IMR-90 (cell line): ENCODE results near the gene NRP2. TPM values are rescaled to one million over a fixed set of nuclear protein-coding genes. Genes with fewer than 3 reads are reported as not detected.

ENCODE experiments used
- ATAC-seq: fragments of 200-7000 bp; cut with Tn5 transposase; 2 replicates; pipeline ENCODE4 v1.9.1; 2020; ENCODE audit warnings: low read depth, mild to moderate bottlenecking, moderate library complexity
- BruUV-seq: library from RNA; stranded (reverse); fragments of 400-500 nt; replicated peaks from 2 replicates; lab custom pipeline; 2021; lab: Mats Ljungman, UMichigan
- CTCF ChIA-PET: fragments of 300-600 bp; formaldehyde crosslinking; extraction: SDS; loops from one replicate; lab custom pipeline; 2021; ENCODE audit warnings: antibody characterized with exemption; lab: Yijun Ruan, JAX
- POLR2A ChIA-PET: fragments of 300-600 bp; sonication (Branson Sonifier 250); formaldehyde crosslinking; loops from one replicate; lab custom pipeline; 2022; ENCODE audit warnings: antibody characterized with exemption; ENCODE audit not compliant: unreplicated experiment; lab: Charles Lee
- DNase-seq: peaks from one replicate; pipeline ENCODE4 v3.0.0; 2013
- H2AFZ ChIP-seq: replicated peaks from 2 replicates; pipeline ENCODE3; 2013; ENCODE audit warnings: low read length, mild to moderate bottlenecking; ENCODE audit not compliant: poor library complexity
- H2AK5ac ChIP-seq: 2 replicates; pipeline ENCODE4 v1.6.1; 2013; ENCODE audit warnings: low read depth, low read length, inconsistent platforms
- H2AK9ac ChIP-seq: replicated peaks from 2 replicates; pipeline ENCODE3; 2013; ENCODE audit warnings: mild to moderate bottlenecking, low read depth, low read length, moderate library complexity; ENCODE audit not compliant: poor library complexity
- H2BK120ac ChIP-seq: 2 replicates; pipeline ENCODE4 v1.6.1; 2013; ENCODE audit warnings: low read depth, low read length, inconsistent platforms
- H2BK15ac ChIP-seq: 3 replicates; pipeline ENCODE4 v1.6.1; 2013; ENCODE audit warnings: low read depth, low read length, inconsistent platforms
- H2BK20ac ChIP-seq: 2 replicates; pipeline ENCODE4 v1.6.1; 2013; ENCODE audit warnings: low read depth, mild to moderate bottlenecking, inconsistent platforms, low read length, moderate library complexity
- H2BK5ac ChIP-seq: 2 replicates; pipeline ENCODE4 v1.6.1; 2013; ENCODE audit warnings: mild to moderate bottlenecking, low read depth, low read length, inconsistent platforms; ENCODE audit not compliant: poor library complexity, severe bottlenecking
- H3K14ac ChIP-seq: replicated peaks from 2 replicates; pipeline ENCODE4 v1.6.1; 2013; ENCODE audit warnings: low read depth, low read length, inconsistent platforms
- H3K18ac ChIP-seq: 2 replicates; pipeline ENCODE4 v1.6.1; 2013; ENCODE audit warnings: low read depth, low read length, control low read depth
- H3K23ac ChIP-seq: 2 replicates; pipeline ENCODE4 v1.6.1; 2013; ENCODE audit warnings: low read depth, low read length, inconsistent platforms
- H3K27ac ChIP-seq: 2 replicates; pipeline ENCODE4 v1.5.1; 2013; ENCODE audit warnings: mild to moderate bottlenecking, control low read depth, low read length; ENCODE audit not compliant: insufficient read depth
- H3K27me3 ChIP-seq: 2 replicates; pipeline ENCODE4 v1.6.1; 2013; ENCODE audit warnings: low read length; ENCODE audit not compliant: control insufficient read depth, insufficient read depth
- H3K36me3 ChIP-seq: 2 replicates; pipeline ENCODE4 v1.6.1; 2013; ENCODE audit warnings: low read length, mixed read lengths; ENCODE audit not compliant: control insufficient read depth, insufficient read depth
- H3K4ac ChIP-seq: 2 replicates; pipeline ENCODE4 v1.6.1; 2013; ENCODE audit warnings: low read depth, low read length, inconsistent platforms
- H3K4me1 ChIP-seq: 2 replicates; pipeline ENCODE4 v1.6.1; 2013; ENCODE audit warnings: low read length, mixed read lengths; ENCODE audit not compliant: control insufficient read depth, insufficient read depth
- H3K4me2 ChIP-seq: 2 replicates; pipeline ENCODE4 v1.6.1; 2013; ENCODE audit warnings: low read depth, mild to moderate bottlenecking, control low read depth, low read length, moderate library complexity
- H3K4me3 ChIP-seq: 2 replicates; pipeline ENCODE4 v1.5.1; 2013; ENCODE audit warnings: low read depth, mild to moderate bottlenecking, control low read depth, low read length, moderate library complexity; ENCODE audit not compliant: insufficient read depth
- H3K56ac ChIP-seq: 2 replicates; pipeline ENCODE4 v1.6.1; 2013; ENCODE audit warnings: low read length, inconsistent platforms; ENCODE audit not compliant: insufficient read depth; ENCODE audit errors: extremely low read depth
- H3K79me1 ChIP-seq, 2 experiments: 2 replicates each; pipeline ENCODE4 v1.6.1; 2013; ENCODE audit warnings: low read length in 2 of 2, inconsistent platforms in 1 of 2, low read depth in 1 of 2
- H3K9ac ChIP-seq: 2 replicates; pipeline ENCODE4 v1.6.1; 2013; ENCODE audit warnings: low read depth, low read length, control low read depth
- H3K9me1 ChIP-seq: 2 replicates; pipeline ENCODE4 v1.6.1; 2013; ENCODE audit warnings: low read length, inconsistent platforms; ENCODE audit not compliant: insufficient read depth
- H3K9me3 ChIP-seq: 2 replicates; pipeline ENCODE4 v1.6.1; 2013; ENCODE audit warnings: low read length; ENCODE audit not compliant: control insufficient read depth, insufficient read depth
- H4K20me1 ChIP-seq: 2 replicates; pipeline ENCODE4 v1.6.1; 2013; ENCODE audit warnings: low read length, inconsistent platforms; ENCODE audit not compliant: insufficient read depth
- H4K5ac ChIP-seq: 2 replicates; pipeline ENCODE4 v1.6.1; 2013; ENCODE audit warnings: mild to moderate bottlenecking, low read depth, low read length, control low read depth
- H4K8ac ChIP-seq, 2 experiments: 2 replicates each; pipeline ENCODE4 v1.6.1; 2013; ENCODE audit warnings: low read depth in 2 of 2, low read length in 2 of 2, control low read depth in 1 of 2, inconsistent platforms in 1 of 2
- H4K91ac ChIP-seq: 2 replicates; pipeline ENCODE4 v1.6.1; 2013; ENCODE audit warnings: low read depth, low read length, inconsistent platforms; ENCODE audit not compliant: insufficient read depth
- BHLHE40 ChIP-seq: fragments of 150-350 bp; IDR thresholded peaks from 2 replicates; pipeline ENCODE4 v1.6.1; 2016; ENCODE audit warnings: mild to moderate bottlenecking, low read depth, low read length
- CEBPB ChIP-seq: IDR thresholded peaks from 2 replicates; pipeline ENCODE4 v1.6.1; 2012; ENCODE audit warnings: low read depth, low read length, improper control_type of control experiment
- FOS ChIP-seq: fragments of 150-350 bp; IDR thresholded peaks from 2 replicates; pipeline ENCODE4 v1.6.1; 2016; ENCODE audit warnings: low read depth, low read length
- MXI1 ChIP-seq: IDR thresholded peaks from 2 replicates; pipeline ENCODE4 v1.6.1; 2012; ENCODE audit warnings: low read depth, mild to moderate bottlenecking, low read length, moderate library complexity, borderline replicate concordance
- NFE2L2 ChIP-seq: fragments of 150-350 bp; IDR thresholded peaks from 2 replicates; pipeline ENCODE4 v1.6.1; 2016; ENCODE audit warnings: low read depth, mild to moderate bottlenecking, low read length
- POLR2A ChIP-seq: IDR thresholded peaks from 2 replicates; pipeline ENCODE4 v1.6.1; 2012; ENCODE audit warnings: mild to moderate bottlenecking, low read depth, low read length
- RFX5 ChIP-seq: IDR thresholded peaks from 2 replicates; pipeline ENCODE4 v1.8.0; 2012; ENCODE audit warnings: low read depth, mild to moderate bottlenecking, low read length, moderate library complexity
- WGBS, 2 experiments: methylation state at CpG; one replicate each; pipeline versions ENCODE4 v1.1.5 to v1.1.7; 2013; ENCODE audit warnings: missing lambda C conversion rate in 2 of 2; ENCODE audit not compliant: insufficient read length in 1 of 2; ENCODE audit errors: extremely low coverage in 2 of 2; 5-methylcytosine and 5-hydroxymethylcytosine counted together
- dilution Hi-C: fragments of 300-500 bp; cut with HindIII; formaldehyde crosslinking; loops from one replicate; pipeline ENCODE4 v1.14.3; 2018; ENCODE audit warnings: low sequenced_read_pairs; ENCODE audit not compliant: unreplicated experiment
- in situ Hi-C: fragments of 300-500 bp; cut with MboI; formaldehyde crosslinking; loops from 3 replicates; pipeline ENCODE4 v1.14.3; 2019; ENCODE audit warnings: low sequenced_read_pairs, inconsistent platforms, mixed read lengths
- intact Hi-C: fragments of 100-400 bp; cut with micrococcal nuclease; formaldehyde crosslinking; loops from 2 replicates; pipeline ENCODE4 v1.10.0; 2022
- polyA plus RNA-seq, 3 experiments: library from polyadenylated mRNA; depleted of rRNA; stranded (reverse); fragments of >200 nt; gene quantifications; 2 replicates each; pipeline ENCODE4 v1.2.3, GENCODE V29; 2012; ENCODE audit warnings: low replicate concordance in 1 of 3
- total RNA-seq: library from RNA; depleted of rRNA; stranded (reverse); fragments of >200 nt; gene quantifications from 2 replicates; pipeline ENCODE4 v1.2.3, GENCODE V29; 2012
- TF ChIP-seq, protein P1 (sequence below): conservative IDR thresholded peaks from 2 replicates; pipeline ENCODE4 v1.5.1; 2012; ENCODE audit warnings: mild to moderate bottlenecking, low read depth, low read length, improper control_type of control experiment

NRP2 gene
- total and polyA plus RNA-seq, 2 of the 4 experiments (the other 2 are of a cell fraction) = 46.4 to 51.3 TPM

GRCh38 chr2:205689820-205690219 lies 7.5 kb downstream of the NRP2 start (continued):
- TF ChIP-seq MXI1 (no peak), BHLHE40 (no peak), RFX5 (no peak), POLR2A (no peak), NFE2L2 (no peak), CEBPB (no peak), FOS (no peak)

DNA sequence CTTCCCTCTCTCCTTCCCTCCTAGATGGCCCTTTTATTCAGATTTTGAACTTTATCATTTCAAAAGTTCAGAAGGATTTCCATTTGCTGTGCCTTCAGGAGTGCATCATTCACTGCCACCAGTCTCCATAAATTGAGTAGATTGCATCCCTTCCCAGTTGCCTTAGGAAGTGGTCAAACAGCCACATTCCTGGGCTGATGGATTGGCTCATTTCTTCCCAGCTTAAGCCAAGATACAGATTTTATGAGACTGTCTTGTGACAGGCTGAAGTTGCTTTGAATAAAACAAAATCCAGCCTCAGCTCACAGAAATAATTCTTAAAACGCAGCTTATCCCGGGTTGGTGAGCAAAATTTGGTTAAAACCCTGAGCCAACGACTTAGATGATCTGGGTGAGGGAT lies 9.8 kb downstream of the NRP2 start:
- peaks cover 20% of the 10 kb centered on the region for H3K9me1 ChIP-seq
- dilution Hi-C loops (no loop called here), in situ Hi-C loops (loop anchor here (25.0 kb wide), 1 partner anchor 1155 kb away; the partner anchor contains the start of gene PARD3B), intact Hi-C loops (no loop called here)
- H3K27ac ChIP-seq = no peak overlapping the region
- WGBS, 2 experiments = no CpG with 5 or more reads among the region's 3 CpGs
- BruUV-seq = no TSS peak
- H3K9ac ChIP-seq = no peak overlapping the region
- H2BK120ac ChIP-seq = no peak overlapping the region; the same call in 1 of the 2 replicates
- no peaks in the 10 kb centered on the region for H3K27me3 ChIP-seq
- H2AK5ac ChIP-seq = no peak overlapping the region
- H4K20me1 ChIP-seq = peaks cover 6% of the 10 kb centered on the region
- peaks cover 6% of the 10 kb centered on the region; the same call in 1 of the 2 replicates for H3K36me3 ChIP-seq
- no peak overlapping the region for H4K5ac ChIP-seq
- H3K4ac ChIP-seq = no peak overlapping the region
- peak overlapping the region; percentile 37; the same call in 1 of the 2 replicates for H3K4me2 ChIP-seq
- peak overlapping the region in 1 of 2 experiments; percentile 2; a peak in 1 of 4 replicates for H4K8ac ChIP-seq
- CTCF ChIA-PET = no interaction called here
- H3K79me1 ChIP-seq = peaks cover 25 to 60% of the 10 kb centered on the region in 2 experiments
- no peak overlapping the region for H2AFZ ChIP-seq
- no peak overlapping the region for H3K56ac ChIP-seq
- no peak overlapping the region; the same call in 1 of the 2 replicates for H4K91ac ChIP-seq
- POLR2A ChIA-PET = no interaction called here
- no peak overlapping the region for H3K23ac ChIP-seq
- H3K14ac ChIP-seq = no peak overlapping the region
- TF ChIP-seq, protein P1, sequence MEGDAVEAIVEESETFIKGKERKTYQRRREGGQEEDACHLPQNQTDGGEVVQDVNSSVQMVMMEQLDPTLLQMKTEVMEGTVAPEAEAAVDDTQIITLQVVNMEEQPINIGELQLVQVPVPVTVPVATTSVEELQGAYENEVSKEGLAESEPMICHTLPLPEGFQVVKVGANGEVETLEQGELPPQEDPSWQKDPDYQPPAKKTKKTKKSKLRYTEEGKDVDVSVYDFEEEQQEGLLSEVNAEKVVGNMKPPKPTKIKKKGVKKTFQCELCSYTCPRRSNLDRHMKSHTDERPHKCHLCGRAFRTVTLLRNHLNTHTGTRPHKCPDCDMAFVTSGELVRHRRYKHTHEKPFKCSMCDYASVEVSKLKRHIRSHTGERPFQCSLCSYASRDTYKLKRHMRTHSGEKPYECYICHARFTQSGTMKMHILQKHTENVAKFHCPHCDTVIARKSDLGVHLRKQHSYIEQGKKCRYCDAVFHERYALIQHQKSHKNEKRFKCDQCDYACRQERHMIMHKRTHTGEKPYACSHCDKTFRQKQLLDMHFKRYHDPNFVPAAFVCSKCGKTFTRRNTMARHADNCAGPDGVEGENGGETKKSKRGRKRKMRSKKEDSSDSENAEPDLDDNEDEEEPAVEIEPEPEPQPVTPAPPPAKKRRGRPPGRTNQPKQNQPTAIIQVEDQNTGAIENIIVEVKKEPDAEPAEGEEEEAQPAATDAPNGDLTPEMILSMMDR = no peak
- TF ChIP-seq CEBPB = 0 out of 2 replicates have a peak, but pooled peaks have one; percentile 3
- no peak for TF ChIP-seq NFE2L2
- H3K4me1 ChIP-seq = peaks cover 34% of the 10 kb centered on the region
- peak overlapping the region; percentile 2; the same call in 1 of the 3 replicates for H2BK15ac ChIP-seq
- no peak overlapping the region for H2BK5ac ChIP-seq
- no peak overlapping the region for H3K4me3 ChIP-seq
- no peak overlapping the region for H2BK20ac ChIP-seq
- DNase-seq = peak; percentile 57
- H3K18ac ChIP-seq = peak overlapping the region; percentile 13; the same call in 1 of the 2 replicates
- peak; percentile 28; the same call in 1 of the 2 replicates for ATAC-seq
- H3K9me3 ChIP-seq = no peaks in the 10 kb centered on the region
- no peak overlapping the region for H2AK9ac ChIP-seq
